Suprapubic skin (tissue), 3 donors: ENCODE results near the gene NAA40.
A peak's percentile ranks its signal among the peaks of the same experiment; 100 is the strongest.

ENCODE experiments used
- POLR2AphosphoS5 ChIP-seq, 3 donors: sonication (generic); formaldehyde crosslinking; IDR thresholded peaks; one replicate each; pipeline ENCODE4 v1.6.1; 2017; ENCODE audit warnings: antibody characterized with exemption in 3 of 3
- TF ChIP-seq, protein P1 (sequence below), 2 donors: fragments of 200-600 bp in 1 of 2; fragments of 450-650 bp in 1 of 2; sonication (generic) in 1 of 2; IDR thresholded peaks; one replicate each; pipeline ENCODE4 v1.5.1; 2016 to 2019; ENCODE audit warnings: antibody characterized with exemption in 2 of 2, mild to moderate bottlenecking in 1 of 2, moderate library complexity in 1 of 2

- peak in 2 of 3 donors; percentile 60 to 97 for TF ChIP-seq POLR2AphosphoS5 (IDR thresholded peaks at IDR 0.05)
- TF ChIP-seq, protein P1, sequence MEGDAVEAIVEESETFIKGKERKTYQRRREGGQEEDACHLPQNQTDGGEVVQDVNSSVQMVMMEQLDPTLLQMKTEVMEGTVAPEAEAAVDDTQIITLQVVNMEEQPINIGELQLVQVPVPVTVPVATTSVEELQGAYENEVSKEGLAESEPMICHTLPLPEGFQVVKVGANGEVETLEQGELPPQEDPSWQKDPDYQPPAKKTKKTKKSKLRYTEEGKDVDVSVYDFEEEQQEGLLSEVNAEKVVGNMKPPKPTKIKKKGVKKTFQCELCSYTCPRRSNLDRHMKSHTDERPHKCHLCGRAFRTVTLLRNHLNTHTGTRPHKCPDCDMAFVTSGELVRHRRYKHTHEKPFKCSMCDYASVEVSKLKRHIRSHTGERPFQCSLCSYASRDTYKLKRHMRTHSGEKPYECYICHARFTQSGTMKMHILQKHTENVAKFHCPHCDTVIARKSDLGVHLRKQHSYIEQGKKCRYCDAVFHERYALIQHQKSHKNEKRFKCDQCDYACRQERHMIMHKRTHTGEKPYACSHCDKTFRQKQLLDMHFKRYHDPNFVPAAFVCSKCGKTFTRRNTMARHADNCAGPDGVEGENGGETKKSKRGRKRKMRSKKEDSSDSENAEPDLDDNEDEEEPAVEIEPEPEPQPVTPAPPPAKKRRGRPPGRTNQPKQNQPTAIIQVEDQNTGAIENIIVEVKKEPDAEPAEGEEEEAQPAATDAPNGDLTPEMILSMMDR (IDR thresholded peaks at IDR 0.05), result no peak
Observed at GRCh38 chr11:63986156-63986931, 47.5 kb downstream of the NAA40 start, which contains the start of gene OTUB1.
